Glutamatergic neuron (in vitro differentiated cells): ENCODE measurements around the gene LANCL1. TPM values are rescaled to one million over a fixed set of nuclear protein-coding genes. Genes with fewer than 3 reads are reported as not detected.
A peak's percentile ranks its signal among the peaks of the same experiment; 100 is the strongest.

Source experiments
- DNase-seq: peaks from one replicate; pipeline ENCODE4 v3.0.0; 2022
- H3K27ac Mint-ChIP-seq: one replicate; pipeline ENCODE4 v1.8.0; 2020; ENCODE audit warnings: mild to moderate bottlenecking, mixed read lengths, inconsistent platforms; ENCODE audit not compliant: unreplicated experiment
- H3K27me3 Mint-ChIP-seq: one replicate; pipeline ENCODE4 v1.8.0; 2020; ENCODE audit warnings: mild to moderate bottlenecking, moderate library complexity, mixed read lengths, inconsistent platforms; ENCODE audit not compliant: unreplicated experiment
- H3K36me3 Mint-ChIP-seq: one replicate; pipeline ENCODE4 v1.8.0; 2020; ENCODE audit warnings: mild to moderate bottlenecking, mixed read lengths, inconsistent platforms; ENCODE audit not compliant: unreplicated experiment
- H3K4me1 Mint-ChIP-seq: one replicate; pipeline ENCODE4 v1.8.0; 2020; ENCODE audit warnings: mild to moderate bottlenecking, low read depth, mixed read lengths, inconsistent platforms; ENCODE audit not compliant: unreplicated experiment
- H3K4me3 Mint-ChIP-seq: one replicate; pipeline ENCODE4 v1.8.0; 2020; ENCODE audit warnings: mild to moderate bottlenecking, mixed read lengths, inconsistent platforms; ENCODE audit not compliant: unreplicated experiment
- H3K9me3 Mint-ChIP-seq: one replicate; pipeline ENCODE4 v1.8.0; 2020; ENCODE audit warnings: mild to moderate bottlenecking, moderate library complexity, mixed read lengths, inconsistent platforms; ENCODE audit not compliant: unreplicated experiment
- CTCF ChIP-seq: fragments of 200-600 bp; sonication (generic); IDR thresholded peaks from one replicate; pipeline ENCODE4 v1.5.0; 2021; ENCODE audit not compliant: partially characterized antibody, unreplicated experiment
- long read RNA-seq: library from polyadenylated mRNA; unstranded; transcript quantifications from one replicate; pipeline ENCODE4 v2.0.0, GENCODE V29; 2020; ENCODE audit not compliant: unreplicated experiment
- total RNA-seq: library from RNA; stranded (reverse); fragmentation: NEBNext Ultra II Directional; extraction: Animal tissue kit (Norgen Biotek cat#: 25700); gene quantifications from one replicate; pipeline ENCODE4 v1.2.1, GENCODE V29; 2021; ENCODE audit not compliant: unreplicated experiment

Gene LANCL1
- total RNA-seq, result 72.4 TPM
- long read RNA-seq, full-length matches to known transcripts, result 5 of 7 reads
- long read RNA-seq, partial matches to known transcripts, result 0 of 7 reads
- long read RNA-seq, other reads (novel, unspliced or antisense), result 2 of 7 reads

- Mint-ChIP-seq H3K27me3 (peaks cover 2% of the 10 kb centered on the region), H3K4me3 (peak within 1 kb of the TSS; percentile 91), H3K36me3 (no peaks in the 10 kb centered on the region), H3K27ac (peak within 1 kb of the TSS; percentile 95), H3K9me3 (peaks cover 4% of the 10 kb centered on the region), H3K4me1 (peaks cover 8% of the 10 kb centered on the region)
- no peak for TF ChIP-seq CTCF
- DNase-seq, result peak; percentile 91
Observed at GRCh38 chr2:210476194-210477128, at the start of gene LANCL1. Gene LANCL1, minus strand, starts transcription at chr2:210476759. Its CDS starts 363 bp downstream, at chr2:210476396.

GRCh38 chr2:210524533-210524932 is 48.0 kb upstream of the LANCL1 start:
- H3K27ac Mint-ChIP-seq, result no peak overlapping the region

GRCh38 chr2:210523650-210524289 is 47.2 kb upstream of the LANCL1 start:
- no peak for DNase-seq
- H3K36me3 Mint-ChIP-seq, result no peaks in the 10 kb centered on the region
- no peak for TF ChIP-seq CTCF

More at GRCh38 chr2:210524533-210524932, 48.0 kb upstream of the LANCL1 start:
- Mint-ChIP-seq H3K4me1 (peaks cover 3% of the 10 kb centered on the region), H3K4me3 (no peak overlapping the region), H3K9me3 (peaks cover 2% of the 10 kb centered on the region), H3K27me3 (no peaks in the 10 kb centered on the region), H3K36me3 (no peaks in the 10 kb centered on the region)
- DNase-seq, result no peak
- TF ChIP-seq CTCF, result no peak

GRCh38 chr2:210522399-210522798 is 45.8 kb upstream of the LANCL1 start:
- DNase-seq, result no peak
- Mint-ChIP-seq H3K36me3 (no peaks in the 10 kb centered on the region), H3K4me1 (peaks cover 3% of the 10 kb centered on the region), H3K27me3 (no peaks in the 10 kb centered on the region), H3K27ac (no peak overlapping the region), H3K4me3 (no peak overlapping the region), H3K9me3 (peaks cover 2% of the 10 kb centered on the region)
- TF ChIP-seq CTCF, result no peak

More at GRCh38 chr2:210523650-210524289, 47.2 kb upstream of the LANCL1 start:
- H3K9me3 Mint-ChIP-seq, result peaks cover 2% of the 10 kb centered on the region
- H3K27ac Mint-ChIP-seq, result no peak overlapping the region
- H3K4me3 Mint-ChIP-seq, result no peak overlapping the region
- peaks cover 3% of the 10 kb centered on the region for H3K4me1 Mint-ChIP-seq
- H3K27me3 Mint-ChIP-seq, result no peaks in the 10 kb centered on the region

GRCh38 chr2:210519594-210519993 is 43.0 kb upstream of the LANCL1 start:
- DNase-seq, result no peak
- Mint-ChIP-seq H3K4me3 (no peak overlapping the region), H3K27ac (no peak overlapping the region), H3K36me3 (no peaks in the 10 kb centered on the region), H3K4me1 (peaks cover 3% of the 10 kb centered on the region), H3K9me3 (no peaks in the 10 kb centered on the region), H3K27me3 (no peaks in the 10 kb centered on the region)
- no peak for TF ChIP-seq CTCF
